GM20000 (cell line): Measurements from ENCODE around the gene POGK.

Experiments
- DNase-seq: peaks from one replicate; pipeline ENCODE4 v3.0.0; 2012; ENCODE audit warnings: low spot score
- TF ChIP-seq, protein P1 (sequence below): IDR thresholded peaks from 2 replicates; pipeline ENCODE4 v1.5.1; 2012; ENCODE audit warnings: mild to moderate bottlenecking, control low read depth; ENCODE audit errors: extremely low read depth, missing control alignments

Gene POGK

GRCh38 chr1:166843769-166844596 is 4.7 kb downstream of the POGK start:
- DNase-seq = no peak
- TF ChIP-seq, protein P1, sequence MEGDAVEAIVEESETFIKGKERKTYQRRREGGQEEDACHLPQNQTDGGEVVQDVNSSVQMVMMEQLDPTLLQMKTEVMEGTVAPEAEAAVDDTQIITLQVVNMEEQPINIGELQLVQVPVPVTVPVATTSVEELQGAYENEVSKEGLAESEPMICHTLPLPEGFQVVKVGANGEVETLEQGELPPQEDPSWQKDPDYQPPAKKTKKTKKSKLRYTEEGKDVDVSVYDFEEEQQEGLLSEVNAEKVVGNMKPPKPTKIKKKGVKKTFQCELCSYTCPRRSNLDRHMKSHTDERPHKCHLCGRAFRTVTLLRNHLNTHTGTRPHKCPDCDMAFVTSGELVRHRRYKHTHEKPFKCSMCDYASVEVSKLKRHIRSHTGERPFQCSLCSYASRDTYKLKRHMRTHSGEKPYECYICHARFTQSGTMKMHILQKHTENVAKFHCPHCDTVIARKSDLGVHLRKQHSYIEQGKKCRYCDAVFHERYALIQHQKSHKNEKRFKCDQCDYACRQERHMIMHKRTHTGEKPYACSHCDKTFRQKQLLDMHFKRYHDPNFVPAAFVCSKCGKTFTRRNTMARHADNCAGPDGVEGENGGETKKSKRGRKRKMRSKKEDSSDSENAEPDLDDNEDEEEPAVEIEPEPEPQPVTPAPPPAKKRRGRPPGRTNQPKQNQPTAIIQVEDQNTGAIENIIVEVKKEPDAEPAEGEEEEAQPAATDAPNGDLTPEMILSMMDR = no peak

GRCh38 chr1:166844791-166845190 is 5.5 kb downstream of the POGK start:
- no peak for DNase-seq
- TF ChIP-seq, protein P1 = no peak

GRCh38 chr1:166848193-166848592 is 8.9 kb downstream of the POGK start:
- no peak for DNase-seq
- TF ChIP-seq, protein P1 = no peak

DNA sequence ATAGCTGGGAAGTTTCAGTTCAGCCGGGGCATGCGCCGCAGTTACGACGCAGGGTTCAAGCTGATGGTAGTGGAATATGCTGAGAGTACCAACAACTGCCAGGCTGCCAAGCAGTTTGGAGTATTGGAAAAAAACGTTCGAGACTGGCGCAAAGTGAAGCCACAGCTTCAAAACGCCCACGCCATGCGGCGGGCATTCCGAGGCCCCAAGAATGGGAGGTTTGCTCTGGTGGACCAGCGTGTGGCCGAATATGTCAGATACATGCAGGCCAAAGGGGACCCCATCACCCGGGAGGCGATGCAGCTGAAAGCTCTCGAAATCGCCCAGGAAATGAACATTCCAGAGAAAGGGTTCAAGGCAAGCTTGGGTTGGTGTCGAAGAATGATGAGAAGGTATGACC is 9.9 kb downstream of the POGK start:
- no peak for DNase-seq
- TF ChIP-seq, protein P1 = no peak

DNA sequence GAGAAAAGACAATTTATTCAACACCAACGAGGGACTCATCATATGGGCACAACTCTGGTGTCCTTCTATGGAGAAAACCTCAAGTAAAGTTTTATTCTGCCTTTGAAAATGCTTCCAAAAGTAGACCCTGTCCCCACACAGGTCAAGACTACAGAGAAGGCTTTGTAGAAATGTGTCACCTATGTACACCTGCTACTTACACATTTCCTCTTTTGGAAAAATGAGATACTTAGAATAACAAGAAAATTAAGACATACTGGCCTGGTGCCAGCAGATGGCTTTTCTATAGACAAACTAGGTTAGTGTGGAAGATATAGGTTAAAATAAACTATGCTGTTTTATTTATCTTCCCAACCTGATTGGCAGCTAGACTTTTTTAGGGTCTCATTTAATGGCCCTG is 13.6 kb downstream of the POGK start:
- TF ChIP-seq, protein P1 = no peak
- DNase-seq = no peak

DNA sequence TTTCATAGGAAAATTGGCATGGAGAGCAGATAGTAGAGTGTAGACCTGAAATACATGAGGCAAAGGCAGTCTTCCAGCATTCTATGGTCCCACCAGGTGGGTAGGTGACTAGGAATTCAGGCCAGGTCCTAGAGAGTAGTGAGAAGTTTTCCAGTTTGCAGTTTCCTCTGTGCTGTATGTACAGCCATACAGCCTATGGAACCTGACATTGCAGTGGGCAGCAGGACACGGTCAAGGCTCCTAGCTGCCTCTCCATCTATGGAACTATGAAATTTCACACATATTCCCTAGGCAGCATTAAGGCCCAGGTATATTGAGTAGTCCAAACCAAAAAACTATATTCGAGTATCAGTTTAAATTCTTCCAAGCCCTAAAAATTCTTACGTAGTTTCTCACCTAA is 16.3 kb downstream of the POGK start:
- TF ChIP-seq, protein P1 = no peak
- DNase-seq = no peak

DNA sequence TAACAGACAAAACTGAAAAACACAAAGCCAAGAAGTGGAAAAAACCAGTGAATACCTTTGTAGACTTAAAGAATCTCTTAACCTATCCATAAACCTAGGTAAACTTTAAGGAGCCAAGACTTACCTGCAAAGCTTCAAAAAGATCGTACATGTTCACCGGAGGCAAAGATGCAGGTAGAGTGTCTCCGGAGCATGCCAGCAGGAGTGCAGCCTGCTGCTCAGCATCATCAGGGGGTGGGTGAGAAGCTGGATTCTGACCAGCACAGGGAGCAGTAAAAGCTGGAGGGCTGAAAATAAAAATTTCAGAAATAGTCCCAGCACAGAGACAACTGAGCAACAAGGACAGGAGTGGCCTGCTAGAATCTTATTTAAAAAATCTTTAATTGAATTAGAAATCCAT is 18.7 kb downstream of the POGK start:
- DNase-seq = no peak
- TF ChIP-seq, protein P1 = no peak
